HepG2 (cell line): ENCODE data around the gene LOC128125822.
A peak's percentile ranks its signal among the peaks of the same experiment; 100 is the strongest.

Source experiments
- FLYWCH1 ChIP-seq: sonication (generic); formaldehyde crosslinking; IDR thresholded peaks from 2 replicates; pipeline ENCODE4 v1.8.1; 2023; ENCODE audit warnings: mild to moderate bottlenecking, missing genetic modification reagents
- FOXP1 ChIP-seq, 2 experiments: fragments of 450-650 bp in 1 of 2; IDR thresholded peaks; 2 replicates each; pipeline ENCODE4 v1.6.1; 2017 to 2018; ENCODE audit warnings: antibody characterized with exemption in 1 of 2
- GPBP1L1 ChIP-seq: sonication (generic); formaldehyde crosslinking; IDR thresholded peaks from 2 replicates; pipeline ENCODE4 v1.5.0; 2020; ENCODE audit warnings: mild to moderate bottlenecking, missing genetic modification reagents
- KLF11 ChIP-seq: IDR thresholded peaks from 2 replicates; pipeline ENCODE4 v1.6.1; 2016; ENCODE audit warnings: missing compliant biosample characterization
- POGZ ChIP-seq: sonication (generic); formaldehyde crosslinking; IDR thresholded peaks from 2 replicates; pipeline ENCODE4 v1.4.0; 2020; ENCODE audit warnings: mild to moderate bottlenecking, missing genetic modification reagents
- PRMT3 ChIP-seq: sonication (generic); formaldehyde crosslinking; IDR thresholded peaks from 2 replicates; pipeline ENCODE4 v1.8.1; 2022; ENCODE audit warnings: low read depth, mild to moderate bottlenecking, moderate library complexity, missing genetic modification reagents, borderline replicate concordance
- REST ChIP-seq, 2 experiments: IDR thresholded peaks; 2 replicates each; pipeline ENCODE4 v1.6.1; 2011 to 2012; ENCODE audit warnings: low read length in 2 of 2, borderline replicate concordance in 1 of 2, low read depth in 1 of 2, mild to moderate bottlenecking in 1 of 2, moderate library complexity in 1 of 2
- SNAPC4 ChIP-seq: sonication (generic); formaldehyde crosslinking; IDR thresholded peaks from 2 replicates; pipeline ENCODE4 v1.4.0; 2020; ENCODE audit warnings: mild to moderate bottlenecking, missing genetic modification reagents
- TERF1 ChIP-seq: sonication (generic); formaldehyde crosslinking; IDR thresholded peaks from 2 replicates; pipeline ENCODE4 v1.8.0; 2022; ENCODE audit warnings: mild to moderate bottlenecking, missing genetic modification reagents, moderate library complexity
- ZFP37 ChIP-seq: sonication (generic); formaldehyde crosslinking; IDR thresholded peaks from 2 replicates; pipeline ENCODE4 v1.4.0; 2020; ENCODE audit warnings: missing genetic modification reagents, borderline replicate concordance
- ZFP90 ChIP-seq: sonication (generic); formaldehyde crosslinking; IDR thresholded peaks from 2 replicates; pipeline ENCODE4 v1.8.0; 2022; ENCODE audit warnings: missing genetic modification reagents, mild to moderate bottlenecking, inconsistent platforms, borderline replicate concordance
- ZKSCAN1 ChIP-seq: fragments of 150-350 bp; IDR thresholded peaks from 2 replicates; pipeline ENCODE4 v1.6.1; 2014; ENCODE audit warnings: low read length
- ZNF441 ChIP-seq: sonication (generic); formaldehyde crosslinking; IDR thresholded peaks from 2 replicates; pipeline ENCODE4 v1.7.0; 2021; ENCODE audit warnings: missing genetic modification reagents, borderline replicate concordance
- ZNF580 ChIP-seq: IDR thresholded peaks from 2 replicates; pipeline ENCODE4 v1.6.1; 2016; ENCODE audit warnings: low read depth, borderline replicate concordance
- ZNF776 ChIP-seq: sonication (generic); formaldehyde crosslinking; IDR thresholded peaks from 2 replicates; pipeline ENCODE4 v1.4.0; 2020; ENCODE audit warnings: mild to moderate bottlenecking, missing genetic modification reagents
- ZNF780A ChIP-seq: sonication (generic); formaldehyde crosslinking; IDR thresholded peaks from 2 replicates; pipeline ENCODE4 v1.8.0; 2022; ENCODE audit warnings: mild to moderate bottlenecking, missing genetic modification reagents, moderate library complexity
- ZNF841 ChIP-seq: sonication (generic); formaldehyde crosslinking; IDR thresholded peaks from 2 replicates; pipeline ENCODE4 v1.8.1; 2023; ENCODE audit warnings: missing genetic modification reagents, borderline replicate concordance
- ZSCAN25 ChIP-seq: sonication (generic); formaldehyde crosslinking; IDR thresholded peaks from 2 replicates; pipeline ENCODE4 v1.8.0; 2022; ENCODE audit warnings: mild to moderate bottlenecking, missing genetic modification reagents

The LOC128125822 gene

GRCh38 chr6:63565058-63565726 lies 7.1 kb upstream of the LOC128125822 start (continued):
- TF ChIP-seq KLF11 (CRISPR knock-in tag) (no peak), ZNF780A (CRISPR knock-in tag) (no peak), SNAPC4 (CRISPR knock-in tag) (no peak), FLYWCH1 (no peak), ZNF580 (no peak), ZNF776 (CRISPR knock-in tag) (no peak), ZNF441 (CRISPR knock-in tag) (no peak), ZKSCAN1 (no peak), GPBP1L1 (CRISPR knock-in tag) (no peak), TERF1 (CRISPR knock-in tag) (no peak), REST (IDR thresholded peaks at IDR 0.05; ENCODE audit: borderline replicate concordance in 1 of 2, low read depth in 1 of 2, low read length in 2 of 2) (peak in 1 of 2 experiments; percentile 73; a peak in 2 of 4 replicates), ZFP37 (no peak), POGZ (peak; percentile 79), FOXP1 (IDR thresholded peaks at IDR 0.05) (no peak), FOXP1 (CRISPR knock-in tag; IDR thresholded peaks at IDR 0.05) (peak; percentile 75), ZNF841 (CRISPR knock-in tag) (no peak), PRMT3 (CRISPR knock-in tag) (no peak), ZSCAN25 (CRISPR knock-in tag) (no peak; the same call in 1 of the 2 replicates), ZFP90 (CRISPR knock-in tag) (no peak)
